Fibroblast of the aortic adventitia (primary cell): ENCODE data around the gene MCRS1. TPM values are rescaled to one million over a fixed set of nuclear protein-coding genes. Genes with fewer than 3 reads are reported as not detected.
"Not testable (repeated sequence)": the region's sequence is repeated elsewhere in the genome, so short reads cannot be mapped to it uniquely, and the experiment has no call there.

ENCODE experiments used
- DNase-seq: peaks from one replicate; pipeline ENCODE4 v3.0.0-alpha.2; 2010; ENCODE audit warnings: low read depth
- H3K4me3 ChIP-seq: 2 replicates; pipeline ENCODE4 v1.5.1; 2011; ENCODE audit warnings: low read depth, mild to moderate bottlenecking, control low read depth, low read length, moderate library complexity
- total RNA-seq: library from RNA; depleted of rRNA; stranded (reverse); fragments of >200 nt; gene quantifications from 2 replicates; pipeline ENCODE4 v1.2.3, GENCODE V29; 2012; ENCODE audit warnings: low replicate concordance
- TF ChIP-seq, protein P1 (sequence below): IDR thresholded peaks from 2 replicates; pipeline ENCODE4 v1.5.1; 2011; ENCODE audit warnings: mild to moderate bottlenecking, low read length, control low read depth, inconsistent platforms; ENCODE audit not compliant: insufficient read depth

The MCRS1 gene
- total RNA-seq, 1 donor: 45.5 TPM

DNA sequence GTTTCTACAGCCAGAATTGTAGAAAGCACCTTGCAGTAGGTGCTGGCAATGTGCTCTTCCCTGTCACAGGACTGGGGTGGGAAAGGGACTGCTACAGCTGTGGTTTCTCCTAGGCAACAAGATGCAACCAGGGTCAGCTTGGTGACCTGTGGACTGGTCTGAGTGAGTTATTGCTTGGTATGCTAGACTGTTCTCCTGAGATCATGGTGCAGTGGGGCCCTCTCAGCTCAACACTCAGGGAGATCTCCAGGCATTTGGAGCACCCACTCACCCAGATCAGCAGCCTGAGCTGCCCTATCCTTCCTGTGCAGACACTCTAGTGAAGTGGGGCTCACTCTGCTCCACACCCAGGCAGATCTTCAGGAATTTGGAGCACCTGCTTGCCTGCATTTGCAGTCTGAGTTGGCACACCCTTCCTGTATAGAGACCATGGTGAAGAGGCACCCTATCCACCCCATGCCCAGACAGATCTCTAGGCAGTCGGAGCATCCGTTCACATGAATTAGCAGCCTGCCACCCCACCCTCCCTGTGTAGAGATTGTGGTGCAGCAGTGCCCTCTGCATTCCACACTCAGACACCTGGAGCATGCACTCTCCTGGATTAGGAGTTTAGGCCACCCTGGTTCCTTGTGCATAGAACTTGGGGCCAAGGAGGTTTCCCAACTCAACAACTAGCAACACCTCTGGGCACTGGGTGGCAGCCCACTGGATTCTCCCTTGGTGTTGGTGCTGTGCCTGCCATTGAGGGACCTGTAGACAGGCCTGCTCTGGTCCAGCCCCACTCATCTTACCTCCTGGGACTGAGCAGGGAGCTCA, 41.3 kb upstream of the MCRS1 start:
- TF ChIP-seq, protein P1, sequence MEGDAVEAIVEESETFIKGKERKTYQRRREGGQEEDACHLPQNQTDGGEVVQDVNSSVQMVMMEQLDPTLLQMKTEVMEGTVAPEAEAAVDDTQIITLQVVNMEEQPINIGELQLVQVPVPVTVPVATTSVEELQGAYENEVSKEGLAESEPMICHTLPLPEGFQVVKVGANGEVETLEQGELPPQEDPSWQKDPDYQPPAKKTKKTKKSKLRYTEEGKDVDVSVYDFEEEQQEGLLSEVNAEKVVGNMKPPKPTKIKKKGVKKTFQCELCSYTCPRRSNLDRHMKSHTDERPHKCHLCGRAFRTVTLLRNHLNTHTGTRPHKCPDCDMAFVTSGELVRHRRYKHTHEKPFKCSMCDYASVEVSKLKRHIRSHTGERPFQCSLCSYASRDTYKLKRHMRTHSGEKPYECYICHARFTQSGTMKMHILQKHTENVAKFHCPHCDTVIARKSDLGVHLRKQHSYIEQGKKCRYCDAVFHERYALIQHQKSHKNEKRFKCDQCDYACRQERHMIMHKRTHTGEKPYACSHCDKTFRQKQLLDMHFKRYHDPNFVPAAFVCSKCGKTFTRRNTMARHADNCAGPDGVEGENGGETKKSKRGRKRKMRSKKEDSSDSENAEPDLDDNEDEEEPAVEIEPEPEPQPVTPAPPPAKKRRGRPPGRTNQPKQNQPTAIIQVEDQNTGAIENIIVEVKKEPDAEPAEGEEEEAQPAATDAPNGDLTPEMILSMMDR: no peak
- no peak for DNase-seq
- H3K4me3 ChIP-seq: no peak overlapping the region

DNA sequence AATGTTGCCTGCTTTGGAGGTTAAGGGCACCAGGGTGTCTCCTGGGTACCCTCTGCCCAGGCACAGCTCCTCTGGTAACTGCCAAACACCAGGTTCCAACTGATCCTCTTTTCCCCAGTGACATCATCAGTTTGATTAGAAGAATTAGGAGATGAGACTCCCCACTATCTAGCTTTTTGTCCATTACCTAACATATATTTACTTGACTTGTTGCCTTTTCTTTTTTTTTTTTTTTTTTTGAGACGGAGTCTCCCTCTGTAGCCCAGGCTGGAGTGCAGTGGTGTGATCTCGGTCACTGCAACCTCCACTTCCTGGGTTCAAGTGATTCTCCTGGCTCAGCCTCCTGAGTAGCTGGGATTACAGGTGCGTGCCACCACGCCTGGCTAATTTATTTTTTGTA, 37.6 kb upstream of the MCRS1 start, which contains the start of gene FAM186B:
TSS of gene FAM186B (minus strand) at position 101 of the 400 bp plus-strand sequence. CDS start 162 bp downstream, outside the sequence.
- H3K4me3 ChIP-seq, DNase-seq: not testable (repeated sequence)

GRCh38 chr12:49604856-49605255, 36.9 kb upstream of the MCRS1 start:
- no peak for DNase-seq
- TF ChIP-seq, protein P1: no peak
- H3K4me3 ChIP-seq: no peak overlapping the region

DNA sequence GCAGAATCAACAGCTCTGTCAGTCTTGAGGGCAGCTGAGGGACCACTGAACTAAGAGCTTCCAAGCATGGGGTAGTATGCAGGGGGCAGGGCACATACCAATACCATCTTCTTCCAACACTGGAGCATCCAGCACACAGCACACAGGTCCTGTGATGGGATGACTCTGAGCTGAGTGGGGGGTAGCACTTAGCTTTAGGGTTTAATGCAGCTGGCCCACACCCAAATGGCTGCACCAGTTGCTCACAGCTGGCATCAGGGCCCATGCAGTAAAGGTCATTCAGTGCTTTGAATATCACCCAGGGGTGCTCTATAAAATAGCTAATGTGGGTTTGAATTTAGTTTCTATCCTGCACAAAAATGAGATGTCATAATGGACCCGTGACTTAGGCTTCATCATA, 35.8 kb upstream of the MCRS1 start:
- H3K4me3 ChIP-seq: no peak overlapping the region
- TF ChIP-seq, protein P1: no peak
- DNase-seq: no peak

DNA sequence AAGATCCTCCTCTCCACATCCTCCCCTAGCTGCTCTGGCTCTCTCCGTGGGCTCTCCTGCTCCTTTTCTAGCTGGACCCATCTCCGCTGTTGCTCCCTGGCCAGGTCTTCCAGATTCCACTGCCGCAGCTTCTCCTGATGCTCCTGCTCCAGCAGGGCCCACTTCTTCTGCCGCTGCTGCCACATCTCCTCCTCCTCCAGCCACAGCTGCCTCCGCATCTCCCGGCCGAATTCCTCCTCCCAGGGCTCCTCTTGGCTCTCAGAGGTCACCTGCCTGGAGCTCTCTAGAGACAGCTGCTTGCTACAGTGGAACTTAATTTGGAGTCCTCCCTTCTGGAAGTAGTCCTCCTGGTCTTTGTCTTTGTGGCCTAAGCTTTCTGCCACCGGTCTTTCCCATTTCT, 32.0 kb upstream of the MCRS1 start:
- H3K4me3 ChIP-seq: no peak overlapping the region
- no peak for DNase-seq
- TF ChIP-seq, protein P1: no peak

- no peak for DNase-seq
- H3K4me3 ChIP-seq: no peak overlapping the region
- TF ChIP-seq, protein P1: no peak
Measured at GRCh38 chr12:49598527-49598926, 30.6 kb upstream of the MCRS1 start.

GRCh38 chr12:49588721-49589516, 21.0 kb upstream of the MCRS1 start:
- no peak overlapping the region for H3K4me3 ChIP-seq
- TF ChIP-seq, protein P1: no peak
- DNase-seq: no peak
